ELR (cell line): ENCODE data around the gene GTF2A2.
"Not testable (repeated sequence)": the region's sequence is repeated elsewhere in the genome, so short reads cannot be mapped to it uniquely, and the experiment has no call there.

Experiments used
- DNase-seq: peaks from one replicate; pipeline ENCODE4 v3.0.0-alpha.2; 2015; ENCODE audit warnings: low read depth

The GTF2A2 gene

DNA sequence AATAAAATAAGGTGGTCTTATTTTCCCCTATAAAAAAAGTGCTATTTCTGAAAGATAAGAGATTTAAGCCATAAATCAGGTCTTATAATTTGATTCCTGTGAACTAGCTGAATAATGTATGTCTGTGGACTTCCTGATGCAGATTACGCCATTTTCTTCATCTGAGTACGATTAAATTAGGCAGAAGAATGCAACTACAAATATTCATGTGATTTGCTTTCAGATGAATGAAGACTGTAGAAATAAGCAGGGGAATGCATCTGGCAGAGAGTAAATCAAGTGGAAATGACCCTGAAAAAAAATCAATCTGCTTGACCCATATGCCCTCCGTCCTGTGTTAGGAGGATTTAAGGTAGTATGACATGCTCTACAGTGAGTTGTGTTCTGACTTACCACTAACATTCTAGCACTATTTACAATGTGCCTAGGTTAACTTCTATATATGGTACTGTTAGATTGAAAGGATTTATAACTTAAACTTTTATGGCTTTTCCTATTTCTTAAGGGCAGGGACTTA is 17.1 kb upstream of the GTF2A2 start:
- DNase-seq, result no peak

- DNase-seq, result no peak
Observed at GRCh38 chr15:59668556-59668955, 11.2 kb upstream of the GTF2A2 start.

DNA sequence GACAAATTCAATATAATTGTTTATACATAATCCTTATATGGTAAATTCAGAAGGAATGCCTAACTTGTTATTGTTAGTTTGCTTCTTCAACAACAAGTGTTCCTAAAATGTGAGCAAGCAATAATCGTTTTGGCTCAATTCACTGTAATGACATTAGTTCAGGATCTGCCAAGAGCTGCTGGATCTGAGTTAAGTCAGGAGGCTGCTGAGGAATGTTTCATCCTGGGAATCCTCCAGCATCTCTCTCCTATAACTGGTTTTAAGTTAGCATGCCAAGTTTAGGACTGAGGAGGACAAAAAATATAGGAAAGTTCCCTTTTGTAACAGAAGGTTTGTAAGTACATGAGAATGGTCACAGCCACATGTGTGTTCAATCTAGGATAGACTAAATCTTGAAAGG is 4.9 kb upstream of the GTF2A2 start:
- no peak for DNase-seq

- no peak for DNase-seq
Observed at GRCh38 chr15:59659366-59659765, 2.1 kb upstream of the GTF2A2 start.

GRCh38 chr15:59657635-59658125 is 365 bp upstream of the GTF2A2 start:
- no peak for DNase-seq

DNA sequence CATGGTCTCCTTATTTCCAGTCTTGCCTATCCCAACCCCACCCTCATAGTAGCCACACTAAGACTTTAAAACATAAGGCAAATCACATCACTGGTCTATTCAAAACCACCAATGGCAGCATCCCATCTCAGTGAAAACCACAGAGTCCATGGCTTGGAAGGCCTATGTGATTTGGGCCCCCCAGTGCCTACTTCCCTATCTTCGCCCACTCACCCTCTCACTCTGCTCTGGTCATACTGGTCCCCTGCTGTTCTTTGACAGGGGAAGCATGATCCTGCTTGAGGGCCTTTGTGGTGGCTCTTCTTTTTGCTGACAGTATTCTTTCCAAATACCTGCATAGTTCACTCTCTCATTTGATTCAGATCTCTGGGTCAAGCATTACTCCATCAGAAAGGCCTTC is 3.3 kb downstream of the GTF2A2 start:
- DNase-seq, result no peak

GRCh38 chr15:59649603-59650002 is 7.7 kb downstream of the GTF2A2 start:
- DNase-seq, result no peak

DNA sequence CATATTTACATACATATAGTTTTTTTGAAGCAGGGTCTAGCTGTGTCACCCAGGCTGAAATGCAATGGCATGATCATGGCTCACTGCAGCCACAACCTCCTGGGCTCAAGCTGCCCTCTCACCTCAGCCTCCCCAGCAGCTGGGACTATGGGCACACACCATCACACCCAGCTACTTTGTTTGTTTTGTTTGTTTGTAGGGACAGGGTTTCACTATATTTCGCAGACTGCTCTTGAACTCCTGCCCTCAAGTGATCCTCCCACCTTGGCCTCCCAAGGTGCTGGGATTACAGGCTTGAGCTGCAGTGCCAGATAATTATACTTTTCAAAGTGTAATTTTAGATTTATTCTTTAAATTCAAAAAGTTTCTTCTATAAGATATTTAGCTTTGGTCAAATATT is 10.2 kb downstream of the GTF2A2 start:
- DNase-seq, result no peak

- DNase-seq, result no peak
Observed at GRCh38 chr15:59646277-59646676, 11.0 kb downstream of the GTF2A2 start.

DNA sequence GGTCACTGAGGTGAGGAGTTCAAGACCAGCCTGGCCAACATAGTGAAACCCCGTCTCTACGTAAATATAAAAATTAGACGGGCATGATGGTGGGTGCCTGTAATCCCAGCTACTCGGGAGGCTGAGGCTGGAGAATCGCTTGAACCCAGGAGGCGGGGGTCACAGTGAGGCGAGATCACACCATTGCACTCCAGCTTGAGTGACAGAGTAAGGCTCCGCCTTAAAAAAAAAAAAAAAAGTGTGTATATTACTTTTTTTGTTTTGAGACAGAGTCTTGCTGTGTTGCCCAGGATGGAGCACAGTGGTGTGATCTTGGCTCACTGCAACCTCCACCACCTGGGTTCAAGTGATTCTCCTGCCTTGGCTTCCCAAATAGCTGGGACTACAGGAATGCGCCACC is 11.5 kb downstream of the GTF2A2 start:
- DNase-seq, result not testable (repeated sequence)

DNA sequence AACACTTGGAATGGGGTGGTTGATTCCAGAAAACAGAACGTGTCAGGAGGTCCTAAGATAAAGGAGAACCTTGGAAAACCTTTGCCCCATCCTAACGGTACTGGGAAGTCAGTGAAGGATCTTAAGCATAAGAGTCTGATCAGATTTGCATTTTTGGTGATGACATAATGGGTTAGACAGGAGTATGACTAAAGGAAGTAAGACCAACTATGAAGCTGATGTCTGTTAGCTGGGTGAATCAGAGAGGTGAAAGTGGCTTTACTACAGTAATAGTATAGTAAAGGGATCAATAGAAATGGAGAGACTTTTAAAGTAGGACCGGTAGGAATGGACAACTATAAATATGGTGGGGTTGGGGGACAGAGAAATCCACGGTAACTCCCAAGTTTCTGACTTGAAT is 12.6 kb downstream of the GTF2A2 start:
- DNase-seq, result peak; percentile 52

DNA sequence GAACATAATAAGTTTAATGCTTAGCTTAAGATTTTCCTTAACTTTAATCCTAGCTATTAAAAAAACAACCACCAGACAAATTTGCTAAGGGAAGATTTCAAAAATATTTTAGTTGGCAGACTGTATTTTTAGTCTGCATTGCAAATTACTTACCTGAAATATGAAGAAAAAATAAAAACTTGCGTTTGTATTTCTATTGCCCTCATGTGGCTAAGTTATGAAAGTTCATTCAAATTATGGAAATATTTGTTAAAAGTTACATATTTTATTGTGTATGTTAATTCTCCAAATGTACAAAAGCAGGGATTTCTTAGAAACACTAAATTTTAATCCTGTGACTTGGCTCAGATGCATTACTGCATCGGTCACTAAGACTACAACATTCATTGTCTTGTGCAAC is 15.0 kb downstream of the GTF2A2 start:
- DNase-seq, result peak; percentile 13

DNA sequence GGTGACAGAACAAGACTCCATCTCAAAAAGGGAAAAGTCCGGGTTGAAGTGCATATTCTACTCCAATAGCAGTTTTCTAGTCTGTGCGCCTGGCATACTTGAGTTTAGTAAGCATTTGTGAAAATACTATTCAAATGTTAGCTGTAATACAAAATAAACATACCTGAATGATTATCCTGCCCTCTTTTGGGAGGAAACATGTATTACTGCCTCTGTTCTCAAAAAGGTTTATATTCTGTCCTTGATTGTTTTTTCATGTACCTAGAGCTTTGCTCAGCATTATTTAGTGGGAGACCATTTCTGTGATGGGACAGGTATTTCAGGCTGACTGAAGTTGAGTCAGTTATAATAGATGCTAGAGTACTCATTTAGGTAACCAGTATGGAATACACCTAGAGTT is 19.8 kb downstream of the GTF2A2 start:
- DNase-seq, result not testable (repeated sequence)

- DNase-seq, result no peak
Observed at GRCh38 chr15:59636184-59636583, 21.1 kb downstream of the GTF2A2 start.

DNA sequence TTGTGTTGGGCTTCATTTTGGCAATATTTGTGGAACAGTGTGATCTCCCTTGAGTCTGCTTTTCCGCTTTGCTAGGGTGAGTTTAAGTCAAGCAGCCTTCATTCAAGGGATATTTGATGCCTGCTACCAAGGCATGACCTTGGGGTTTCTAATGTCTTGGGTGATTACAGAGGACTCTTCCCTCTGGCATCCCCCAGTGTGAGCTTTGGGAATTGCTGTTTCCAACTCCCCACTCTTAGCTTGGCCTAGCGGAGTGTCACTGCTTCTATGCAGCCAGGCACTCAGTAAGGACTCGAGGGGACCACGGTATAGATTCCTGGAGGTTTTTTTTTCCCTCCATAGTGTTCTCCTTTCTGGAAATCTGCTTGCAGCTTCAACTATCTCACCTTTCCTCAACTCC is 24.6 kb downstream of the GTF2A2 start:
- DNase-seq, result peak; percentile 33

GRCh38 chr15:59622289-59622688 is 35.0 kb downstream of the GTF2A2 start:
- DNase-seq, result peak; percentile 79

DNA sequence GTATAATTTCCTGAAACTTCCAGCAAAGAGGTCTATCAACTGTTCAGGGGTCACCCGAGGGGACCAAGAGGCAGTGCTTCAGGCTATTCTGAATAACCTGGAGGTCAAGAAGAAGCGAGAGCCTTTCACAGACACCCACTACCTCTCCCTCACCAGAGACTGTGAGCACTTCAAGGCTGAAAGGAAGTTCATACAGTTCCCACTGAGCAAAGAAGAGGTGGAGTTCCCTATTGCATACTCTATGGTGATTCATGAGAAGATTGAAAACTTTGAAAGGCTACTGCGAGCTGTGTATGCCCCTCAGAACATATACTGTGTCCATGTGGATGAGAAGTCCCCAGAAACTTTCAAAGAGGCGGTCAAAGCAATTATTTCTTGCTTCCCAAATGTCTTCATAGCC is 38.9 kb downstream of the GTF2A2 start:
- no peak for DNase-seq

DNA sequence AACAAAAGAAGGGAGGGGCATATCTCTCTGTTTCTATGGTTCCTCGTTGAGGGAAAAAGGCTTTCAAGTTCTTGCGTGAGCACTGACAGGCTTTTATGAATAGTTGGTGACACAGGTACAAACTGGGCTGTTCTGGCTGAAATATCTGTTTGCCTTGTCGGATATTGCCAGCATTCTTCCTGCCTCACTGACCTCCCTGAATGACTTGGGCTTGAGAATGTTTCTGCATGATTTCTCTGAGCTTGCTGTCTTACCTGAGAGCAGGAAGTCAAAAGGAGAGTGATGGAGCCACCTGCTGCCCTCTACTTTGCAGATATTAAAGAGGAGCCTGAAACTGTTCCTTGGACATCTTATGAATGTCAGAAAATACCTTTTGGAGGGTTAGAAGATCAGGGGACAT is 40.9 kb downstream of the GTF2A2 start:
- DNase-seq, result no peak

DNA sequence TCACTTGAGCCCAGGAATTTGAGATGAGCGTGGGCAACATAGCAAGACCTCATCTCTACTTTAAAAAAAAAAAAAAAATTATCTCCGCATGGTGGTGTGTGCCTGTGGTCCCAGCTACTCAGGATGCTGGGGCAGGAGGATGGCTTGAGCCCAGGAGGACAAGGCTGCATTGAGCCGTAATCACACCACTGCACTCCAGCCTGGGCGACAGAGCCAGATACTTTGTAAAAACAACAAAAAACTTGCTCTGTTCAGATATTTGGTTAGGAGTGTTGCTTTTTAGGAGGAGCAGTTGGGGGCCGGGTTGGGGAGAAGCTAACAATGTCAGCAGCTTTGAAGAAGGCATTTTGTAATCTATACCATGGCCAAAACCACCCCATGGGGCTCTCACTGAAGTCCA is 41.7 kb downstream of the GTF2A2 start:
- no peak for DNase-seq

- no peak for DNase-seq
Observed at GRCh38 chr15:59614153-59614552, 43.2 kb downstream of the GTF2A2 start.

- DNase-seq, result peak; percentile 48
Observed at GRCh38 chr15:59611276-59612260, 45.7 kb downstream of the GTF2A2 start, which contains the start of gene GCNT3. Gene GCNT3 (plus strand): TSS chr15:59611783. CDS start chr15:59618239, 6,456 bp downstream.

DNA sequence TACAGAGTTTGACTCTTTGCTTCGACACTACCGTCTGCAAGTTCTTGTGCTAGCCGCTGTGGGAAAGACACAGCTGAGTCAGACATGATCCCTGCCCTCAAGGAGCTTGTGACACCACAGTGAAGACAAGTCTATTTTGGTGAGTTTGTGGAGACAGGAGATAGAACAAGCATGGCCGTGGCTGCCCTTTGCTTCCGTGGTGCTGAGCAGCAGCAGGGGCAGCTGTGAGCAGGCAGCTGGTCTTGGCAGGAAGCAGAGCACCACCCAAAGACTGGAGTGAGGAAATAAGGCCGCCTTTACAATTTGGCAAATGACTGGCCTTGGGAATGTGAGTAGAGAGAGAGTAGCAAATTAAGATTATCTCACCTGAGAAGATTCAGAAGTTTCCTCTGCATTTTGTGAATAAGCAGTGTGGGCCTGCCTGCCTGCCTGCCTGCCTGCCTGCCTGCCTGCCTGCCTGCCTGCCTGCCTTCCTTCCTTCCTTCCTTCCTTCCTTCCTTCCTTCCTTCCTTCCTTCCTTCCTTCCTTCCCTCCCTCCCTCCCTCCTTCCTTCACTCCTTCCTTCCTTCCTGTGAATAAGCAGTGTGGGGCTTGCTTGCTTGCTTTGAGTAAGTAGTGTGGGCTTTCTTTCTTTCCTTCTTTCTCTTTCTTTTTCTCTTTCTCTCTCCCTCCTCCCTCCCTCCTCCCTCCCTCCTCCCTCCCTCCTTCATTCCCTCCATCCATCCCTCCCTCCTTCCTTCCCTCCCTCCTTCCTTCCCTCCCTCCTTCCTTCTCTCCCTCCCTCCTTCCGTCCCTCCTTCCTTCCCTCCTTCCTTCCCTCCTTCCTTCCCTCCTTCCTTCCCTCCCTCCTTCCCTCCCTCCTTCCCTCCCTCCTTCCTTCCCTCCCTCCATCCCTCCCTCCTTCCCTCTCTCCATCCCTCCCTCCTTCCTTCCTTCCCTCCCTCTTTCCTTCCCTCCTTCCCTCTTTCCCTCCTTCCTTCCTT is 47.3 kb downstream of the GTF2A2 start:
- DNase-seq, result no peak
